IMR-90 (cell line): ENCODE results near the gene DESI2. TPM values are rescaled to one million over a fixed set of nuclear protein-coding genes. Genes with fewer than 3 reads are reported as not detected.
A peak's percentile ranks its signal among the peaks of the same experiment; 100 is the strongest.

Experiments
- ATAC-seq: fragments of 200-7000 bp; cut with Tn5 transposase; 2 replicates; pipeline ENCODE4 v1.9.1; 2020; ENCODE audit warnings: low read depth, mild to moderate bottlenecking, moderate library complexity
- BruUV-seq: library from RNA; stranded (reverse); fragments of 400-500 nt; replicated peaks from 2 replicates; lab custom pipeline; 2021; lab: Mats Ljungman, UMichigan
- CTCF ChIA-PET: fragments of 300-600 bp; formaldehyde crosslinking; extraction: SDS; loops from one replicate; lab custom pipeline; 2021; ENCODE audit warnings: antibody characterized with exemption; lab: Yijun Ruan, JAX
- POLR2A ChIA-PET: fragments of 300-600 bp; sonication (Branson Sonifier 250); formaldehyde crosslinking; loops from one replicate; lab custom pipeline; 2022; ENCODE audit warnings: antibody characterized with exemption; ENCODE audit not compliant: unreplicated experiment; lab: Charles Lee
- DNase-seq: peaks from one replicate; pipeline ENCODE4 v3.0.0; 2013
- H2AFZ ChIP-seq: replicated peaks from 2 replicates; pipeline ENCODE3; 2013; ENCODE audit warnings: low read length, mild to moderate bottlenecking; ENCODE audit not compliant: poor library complexity
- H2AK5ac ChIP-seq: 2 replicates; pipeline ENCODE4 v1.6.1; 2013; ENCODE audit warnings: low read depth, low read length, inconsistent platforms
- H2AK9ac ChIP-seq: replicated peaks from 2 replicates; pipeline ENCODE3; 2013; ENCODE audit warnings: mild to moderate bottlenecking, low read depth, low read length, moderate library complexity; ENCODE audit not compliant: poor library complexity
- H2BK120ac ChIP-seq: 2 replicates; pipeline ENCODE4 v1.6.1; 2013; ENCODE audit warnings: low read depth, low read length, inconsistent platforms
- H2BK15ac ChIP-seq: 3 replicates; pipeline ENCODE4 v1.6.1; 2013; ENCODE audit warnings: low read depth, low read length, inconsistent platforms
- H2BK20ac ChIP-seq: 2 replicates; pipeline ENCODE4 v1.6.1; 2013; ENCODE audit warnings: low read depth, mild to moderate bottlenecking, inconsistent platforms, low read length, moderate library complexity
- H2BK5ac ChIP-seq: 2 replicates; pipeline ENCODE4 v1.6.1; 2013; ENCODE audit warnings: mild to moderate bottlenecking, low read depth, low read length, inconsistent platforms; ENCODE audit not compliant: poor library complexity, severe bottlenecking
- H3K14ac ChIP-seq: replicated peaks from 2 replicates; pipeline ENCODE4 v1.6.1; 2013; ENCODE audit warnings: low read depth, low read length, inconsistent platforms
- H3K18ac ChIP-seq: 2 replicates; pipeline ENCODE4 v1.6.1; 2013; ENCODE audit warnings: low read depth, low read length, control low read depth
- H3K23ac ChIP-seq: 2 replicates; pipeline ENCODE4 v1.6.1; 2013; ENCODE audit warnings: low read depth, low read length, inconsistent platforms
- H3K27ac ChIP-seq: 2 replicates; pipeline ENCODE4 v1.5.1; 2013; ENCODE audit warnings: mild to moderate bottlenecking, control low read depth, low read length; ENCODE audit not compliant: insufficient read depth
- H3K27me3 ChIP-seq: 2 replicates; pipeline ENCODE4 v1.6.1; 2013; ENCODE audit warnings: low read length; ENCODE audit not compliant: control insufficient read depth, insufficient read depth
- H3K36me3 ChIP-seq: 2 replicates; pipeline ENCODE4 v1.6.1; 2013; ENCODE audit warnings: low read length, mixed read lengths; ENCODE audit not compliant: control insufficient read depth, insufficient read depth
- H3K4ac ChIP-seq: 2 replicates; pipeline ENCODE4 v1.6.1; 2013; ENCODE audit warnings: low read depth, low read length, inconsistent platforms
- H3K4me1 ChIP-seq: 2 replicates; pipeline ENCODE4 v1.6.1; 2013; ENCODE audit warnings: low read length, mixed read lengths; ENCODE audit not compliant: control insufficient read depth, insufficient read depth
- H3K4me2 ChIP-seq: 2 replicates; pipeline ENCODE4 v1.6.1; 2013; ENCODE audit warnings: low read depth, mild to moderate bottlenecking, control low read depth, low read length, moderate library complexity
- H3K4me3 ChIP-seq: 2 replicates; pipeline ENCODE4 v1.5.1; 2013; ENCODE audit warnings: low read depth, mild to moderate bottlenecking, control low read depth, low read length, moderate library complexity; ENCODE audit not compliant: insufficient read depth
- H3K56ac ChIP-seq: 2 replicates; pipeline ENCODE4 v1.6.1; 2013; ENCODE audit warnings: low read length, inconsistent platforms; ENCODE audit not compliant: insufficient read depth; ENCODE audit errors: extremely low read depth
- H3K79me1 ChIP-seq, 2 experiments: 2 replicates each; pipeline ENCODE4 v1.6.1; 2013; ENCODE audit warnings: low read length in 2 of 2, inconsistent platforms in 1 of 2, low read depth in 1 of 2
- H3K9ac ChIP-seq: 2 replicates; pipeline ENCODE4 v1.6.1; 2013; ENCODE audit warnings: low read depth, low read length, control low read depth
- H3K9me1 ChIP-seq: 2 replicates; pipeline ENCODE4 v1.6.1; 2013; ENCODE audit warnings: low read length, inconsistent platforms; ENCODE audit not compliant: insufficient read depth
- H3K9me3 ChIP-seq: 2 replicates; pipeline ENCODE4 v1.6.1; 2013; ENCODE audit warnings: low read length; ENCODE audit not compliant: control insufficient read depth, insufficient read depth
- H4K20me1 ChIP-seq: 2 replicates; pipeline ENCODE4 v1.6.1; 2013; ENCODE audit warnings: low read length, inconsistent platforms; ENCODE audit not compliant: insufficient read depth
- H4K5ac ChIP-seq: 2 replicates; pipeline ENCODE4 v1.6.1; 2013; ENCODE audit warnings: mild to moderate bottlenecking, low read depth, low read length, control low read depth
- H4K8ac ChIP-seq, 2 experiments: 2 replicates each; pipeline ENCODE4 v1.6.1; 2013; ENCODE audit warnings: low read depth in 2 of 2, low read length in 2 of 2, control low read depth in 1 of 2, inconsistent platforms in 1 of 2
- H4K91ac ChIP-seq: 2 replicates; pipeline ENCODE4 v1.6.1; 2013; ENCODE audit warnings: low read depth, low read length, inconsistent platforms; ENCODE audit not compliant: insufficient read depth
- CEBPB ChIP-seq: IDR thresholded peaks from 2 replicates; pipeline ENCODE4 v1.6.1; 2012; ENCODE audit warnings: low read depth, low read length, improper control_type of control experiment
- FOS ChIP-seq: fragments of 150-350 bp; IDR thresholded peaks from 2 replicates; pipeline ENCODE4 v1.6.1; 2016; ENCODE audit warnings: low read depth, low read length
- POLR2A ChIP-seq: IDR thresholded peaks from 2 replicates; pipeline ENCODE4 v1.6.1; 2012; ENCODE audit warnings: mild to moderate bottlenecking, low read depth, low read length
- SMC3 ChIP-seq: fragments of 150-350 bp; IDR thresholded peaks from 2 replicates; pipeline ENCODE4 v1.6.1; 2016; ENCODE audit warnings: low read depth, mild to moderate bottlenecking, antibody characterized with exemption, low read length, moderate library complexity
- WGBS, 2 experiments: methylation state at CpG; one replicate each; pipeline versions ENCODE4 v1.1.5 to v1.1.7; 2013; ENCODE audit warnings: missing lambda C conversion rate in 2 of 2; ENCODE audit not compliant: insufficient read length in 1 of 2; ENCODE audit errors: extremely low coverage in 2 of 2; 5-methylcytosine and 5-hydroxymethylcytosine counted together
- dilution Hi-C: fragments of 300-500 bp; cut with HindIII; formaldehyde crosslinking; loops from one replicate; pipeline ENCODE4 v1.14.3; 2018; ENCODE audit warnings: low sequenced_read_pairs; ENCODE audit not compliant: unreplicated experiment
- in situ Hi-C: fragments of 300-500 bp; cut with MboI; formaldehyde crosslinking; loops from 3 replicates; pipeline ENCODE4 v1.14.3; 2019; ENCODE audit warnings: low sequenced_read_pairs, inconsistent platforms, mixed read lengths
- intact Hi-C: fragments of 100-400 bp; cut with micrococcal nuclease; formaldehyde crosslinking; loops from 2 replicates; pipeline ENCODE4 v1.10.0; 2022
- polyA plus RNA-seq, 3 experiments: library from polyadenylated mRNA; depleted of rRNA; stranded (reverse); fragments of >200 nt; gene quantifications; 2 replicates each; pipeline ENCODE4 v1.2.3, GENCODE V29; 2012; ENCODE audit warnings: low replicate concordance in 1 of 3
- total RNA-seq: library from RNA; depleted of rRNA; stranded (reverse); fragments of >200 nt; gene quantifications from 2 replicates; pipeline ENCODE4 v1.2.3, GENCODE V29; 2012
- TF ChIP-seq, protein P1 (sequence below): conservative IDR thresholded peaks from 2 replicates; pipeline ENCODE4 v1.5.1; 2012; ENCODE audit warnings: mild to moderate bottlenecking, low read depth, low read length, improper control_type of control experiment

Gene DESI2
- total and polyA plus RNA-seq, 2 of the 4 experiments (the other 2 are of a cell fraction) = 19.0 to 43.6 TPM

GRCh38 chr1:244605835-244606370 is 47.0 kb upstream of the DESI2 start:
- no peak overlapping the region for H2BK15ac ChIP-seq
- H2AK5ac ChIP-seq = no peak overlapping the region
- dilution Hi-C loops (no loop called here), in situ Hi-C loops (loop anchor here (5.0 kb wide), 2 partner anchors 191 to 441 kb away; no protein-coding TSS in a partner anchor), intact Hi-C loops (no loop called here)
- peaks cover 7% of the 10 kb centered on the region for H3K27me3 ChIP-seq
- TF ChIP-seq CEBPB (peak; percentile 49; the same call in 1 of the 2 replicates), SMC3 (no peak), FOS (no peak), POLR2A (no peak)
- TF ChIP-seq, protein P1, sequence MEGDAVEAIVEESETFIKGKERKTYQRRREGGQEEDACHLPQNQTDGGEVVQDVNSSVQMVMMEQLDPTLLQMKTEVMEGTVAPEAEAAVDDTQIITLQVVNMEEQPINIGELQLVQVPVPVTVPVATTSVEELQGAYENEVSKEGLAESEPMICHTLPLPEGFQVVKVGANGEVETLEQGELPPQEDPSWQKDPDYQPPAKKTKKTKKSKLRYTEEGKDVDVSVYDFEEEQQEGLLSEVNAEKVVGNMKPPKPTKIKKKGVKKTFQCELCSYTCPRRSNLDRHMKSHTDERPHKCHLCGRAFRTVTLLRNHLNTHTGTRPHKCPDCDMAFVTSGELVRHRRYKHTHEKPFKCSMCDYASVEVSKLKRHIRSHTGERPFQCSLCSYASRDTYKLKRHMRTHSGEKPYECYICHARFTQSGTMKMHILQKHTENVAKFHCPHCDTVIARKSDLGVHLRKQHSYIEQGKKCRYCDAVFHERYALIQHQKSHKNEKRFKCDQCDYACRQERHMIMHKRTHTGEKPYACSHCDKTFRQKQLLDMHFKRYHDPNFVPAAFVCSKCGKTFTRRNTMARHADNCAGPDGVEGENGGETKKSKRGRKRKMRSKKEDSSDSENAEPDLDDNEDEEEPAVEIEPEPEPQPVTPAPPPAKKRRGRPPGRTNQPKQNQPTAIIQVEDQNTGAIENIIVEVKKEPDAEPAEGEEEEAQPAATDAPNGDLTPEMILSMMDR = no peak
- BruUV-seq = no TSS peak
- no peak overlapping the region for H2AK9ac ChIP-seq
- H3K4me2 ChIP-seq = no peak overlapping the region; the same call in 1 of the 2 replicates
- no peak overlapping the region for H2BK20ac ChIP-seq
- no peak overlapping the region for H4K8ac ChIP-seq
- H2BK5ac ChIP-seq = no peak overlapping the region
- H3K14ac ChIP-seq = 0 out of 2 replicates have a peak overlapping the region, but pooled peaks have one; percentile 45
- no peak for DNase-seq
- H4K91ac ChIP-seq = no peak overlapping the region
- H4K20me1 ChIP-seq = no peaks in the 10 kb centered on the region
- no peak overlapping the region for H2AFZ ChIP-seq
- CTCF ChIA-PET = interaction anchor here (3.1 kb wide), 1 partner anchor 191 kb away, joined by 25 read pairs; no protein-coding TSS in a partner anchor
- H3K4ac ChIP-seq = no peak overlapping the region
- H3K79me1 ChIP-seq = no peaks in the 10 kb centered on the region
- 68% methylated on average over 3 of the region's 6 CpGs; no CpG with 5 or more reads in 1 of the 2 experiments for WGBS, 2 experiments
- no peaks in the 10 kb centered on the region for H3K9me3 ChIP-seq
- no peak overlapping the region for H4K5ac ChIP-seq
- ATAC-seq = no peak
- H3K36me3 ChIP-seq = no peaks in the 10 kb centered on the region
- H3K9ac ChIP-seq = no peak overlapping the region
- no peak overlapping the region for H3K23ac ChIP-seq
- H3K18ac ChIP-seq = no peak overlapping the region
- no peak overlapping the region for H3K4me3 ChIP-seq
- H3K9me1 ChIP-seq = no peaks in the 10 kb centered on the region
- peaks cover 3% of the 10 kb centered on the region; the same call in 1 of the 2 replicates for H3K4me1 ChIP-seq
- no peak overlapping the region for H3K27ac ChIP-seq
- POLR2A ChIA-PET = no interaction called here
- no peak overlapping the region for H3K56ac ChIP-seq
- no peak overlapping the region for H2BK120ac ChIP-seq
